ENCODE measurements around the gene SNTG2.
A peak's percentile ranks its signal among the peaks of the same experiment; 100 is the strongest.
"Not testable (repeated sequence)": the region's sequence is repeated elsewhere in the genome, so short reads cannot be mapped to it uniquely, and the experiment has no call there.

Gene SNTG2

GRCh38 chr2:1227274-1227900, 276.7 kb downstream of the SNTG2 start:
- H3K27ac Mint-ChIP-seq = no peak overlapping the region
- no peaks in the 10 kb centered on the region for H3K27me3 Mint-ChIP-seq
- no peak for ATAC-seq
- no peaks in the 10 kb centered on the region for H3K36me3 Mint-ChIP-seq
- H3K4me1 Mint-ChIP-seq = no peaks in the 10 kb centered on the region
- H3K4me3 Mint-ChIP-seq = no peak overlapping the region
- no peaks in the 10 kb centered on the region for H3K9me3 Mint-ChIP-seq

GRCh38 chr2:1229596-1229995, 278.9 kb downstream of the SNTG2 start:
- not testable (repeated sequence) for H3K4me1 Mint-ChIP-seq, H3K36me3 Mint-ChIP-seq, H3K9me3 Mint-ChIP-seq, H3K4me3 Mint-ChIP-seq, H3K27ac Mint-ChIP-seq, H3K27me3 Mint-ChIP-seq, ATAC-seq

DNA sequence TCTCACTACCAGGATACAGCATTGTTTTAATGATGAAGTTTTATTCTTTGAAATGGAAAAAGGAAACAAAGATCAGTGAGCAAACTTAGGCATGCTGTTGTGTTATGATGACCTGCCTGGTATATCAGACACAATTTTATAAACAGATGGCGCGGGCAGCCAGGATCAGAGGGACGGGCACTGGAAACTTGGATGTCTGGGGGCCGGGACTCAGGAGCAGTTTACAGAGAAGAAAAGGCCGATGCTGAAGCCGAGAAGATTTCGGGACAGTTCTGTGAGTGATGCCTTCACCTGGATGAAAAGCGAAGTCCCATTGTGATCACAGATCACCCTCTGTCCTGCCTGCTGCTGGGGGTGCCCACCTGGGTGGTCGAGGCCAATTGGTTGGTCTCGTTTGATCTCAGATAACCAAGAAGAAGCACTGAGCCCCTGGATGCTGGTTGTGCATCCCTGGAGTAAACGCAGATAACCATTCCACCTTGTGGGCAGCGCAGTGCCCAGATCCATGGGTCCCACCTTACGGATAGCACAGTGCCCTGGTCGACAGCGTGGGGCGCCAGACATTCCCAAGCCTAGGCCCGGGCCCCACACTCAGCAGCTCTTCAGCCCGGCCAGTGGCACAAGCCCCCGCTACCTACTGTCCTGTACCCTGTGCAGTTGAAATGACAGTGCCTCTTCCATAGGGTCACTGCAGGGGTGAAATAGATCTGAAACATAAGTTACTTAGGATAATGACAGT, 279.7 kb downstream of the SNTG2 start:
- H3K36me3 Mint-ChIP-seq = no peaks in the 10 kb centered on the region
- H3K27me3 Mint-ChIP-seq = no peaks in the 10 kb centered on the region
- no peaks in the 10 kb centered on the region for H3K9me3 Mint-ChIP-seq
- H3K27ac Mint-ChIP-seq = no peak overlapping the region
- ATAC-seq = no peak
- H3K4me3 Mint-ChIP-seq = no peak overlapping the region
- H3K4me1 Mint-ChIP-seq = no peaks in the 10 kb centered on the region

DNA sequence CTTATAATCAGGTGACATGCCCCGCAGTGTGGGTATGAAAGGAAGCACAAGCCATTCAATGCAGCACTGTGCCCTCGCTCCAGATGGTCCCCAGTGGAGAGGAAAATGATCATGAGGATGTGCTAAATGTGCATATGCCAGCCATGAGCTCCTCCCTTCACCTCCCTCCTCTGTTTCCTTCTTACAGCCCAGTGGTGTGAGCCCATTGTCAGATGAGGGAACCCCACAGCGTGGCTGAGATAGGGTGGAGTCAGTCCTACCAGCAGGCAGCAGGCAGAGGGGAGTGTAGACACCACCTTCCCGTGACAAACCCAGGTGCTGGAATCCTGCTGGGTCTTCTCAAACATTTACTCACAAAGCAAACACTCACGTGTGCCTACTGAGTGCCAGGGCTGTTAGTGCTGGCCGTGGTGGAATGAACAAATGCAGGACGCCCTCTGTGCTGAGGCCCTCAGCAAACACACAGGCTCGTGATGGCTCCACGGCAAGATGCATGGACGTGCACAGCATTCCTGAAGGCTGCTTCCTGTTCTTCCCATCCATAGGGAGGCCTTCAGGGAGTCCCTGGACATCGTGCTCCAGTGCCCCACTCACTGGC, 280.9 kb downstream of the SNTG2 start:
- no peaks in the 10 kb centered on the region for H3K27me3 Mint-ChIP-seq
- no peaks in the 10 kb centered on the region for H3K36me3 Mint-ChIP-seq

GRCh38 chr2:1233281-1233680, 282.6 kb downstream of the SNTG2 start:
- Mint-ChIP-seq H3K27ac (no peak overlapping the region), H3K36me3 (no peaks in the 10 kb centered on the region), H3K4me1 (no peaks in the 10 kb centered on the region), H3K4me3 (no peak overlapping the region), H3K9me3 (no peaks in the 10 kb centered on the region), H3K27me3 (peaks cover 7% of the 10 kb centered on the region)
- ATAC-seq = no peak

More for the DNA sequence above, 280.9 kb downstream of the SNTG2 start:
- H3K4me3 Mint-ChIP-seq = no peak overlapping the region
- ATAC-seq = peak; percentile 13
- H3K27ac Mint-ChIP-seq = no peak overlapping the region
- H3K9me3 Mint-ChIP-seq = no peaks in the 10 kb centered on the region
- H3K4me1 Mint-ChIP-seq = no peaks in the 10 kb centered on the region

DNA sequence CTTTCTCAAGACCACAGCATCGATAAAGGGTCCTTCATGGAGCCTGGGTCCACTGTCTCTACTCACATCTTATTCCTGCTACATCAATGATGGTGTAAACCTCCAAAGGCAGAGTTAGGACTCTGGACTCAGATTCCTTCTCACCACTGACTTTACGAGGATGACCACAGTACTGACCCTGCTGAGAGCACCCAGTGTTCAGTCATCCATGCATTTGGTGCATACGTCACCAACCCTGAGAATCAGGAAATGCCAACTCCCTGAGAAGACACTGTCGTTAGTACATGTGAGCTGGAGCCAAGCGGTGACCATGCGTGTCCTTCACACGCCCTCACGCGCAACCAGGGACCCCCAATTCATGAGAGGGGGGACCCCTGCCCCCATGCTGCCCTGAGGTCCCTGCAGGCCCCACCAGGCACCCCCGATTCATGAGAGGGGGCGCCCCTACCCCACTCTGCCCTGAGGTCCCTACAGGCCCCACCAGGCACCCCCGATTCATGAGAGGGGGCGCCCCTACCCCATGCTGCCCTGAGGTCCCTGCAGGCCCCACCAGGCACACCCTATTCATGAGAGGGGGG, 284.2 kb downstream of the SNTG2 start:
- H3K9me3 Mint-ChIP-seq = no peaks in the 10 kb centered on the region
- ATAC-seq = no peak
- H3K4me1 Mint-ChIP-seq = no peaks in the 10 kb centered on the region
- no peak overlapping the region for H3K27ac Mint-ChIP-seq
- no peak overlapping the region for H3K4me3 Mint-ChIP-seq
- no peaks in the 10 kb centered on the region for H3K36me3 Mint-ChIP-seq
- H3K27me3 Mint-ChIP-seq = peaks cover 7% of the 10 kb centered on the region

DNA sequence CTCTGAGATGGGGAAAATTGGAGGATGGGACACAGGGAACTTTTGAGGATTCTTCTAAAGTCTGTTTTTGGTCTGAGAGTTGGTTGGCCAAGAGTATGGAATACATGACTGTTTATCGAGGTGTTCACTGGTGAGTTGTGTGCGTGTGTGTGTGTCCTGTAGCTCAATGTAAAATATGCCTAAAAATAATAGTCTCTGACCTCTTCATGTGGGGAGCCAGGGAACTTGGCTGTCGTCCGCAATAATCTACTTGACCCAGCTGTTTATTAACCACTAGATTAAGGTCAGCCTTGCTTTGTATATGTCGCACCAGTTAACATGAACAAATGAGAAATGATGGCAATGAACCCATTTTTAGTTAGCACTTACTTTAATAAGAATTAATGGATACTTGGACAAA, 285.2 kb downstream of the SNTG2 start:
- H3K4me3 Mint-ChIP-seq = no peak overlapping the region
- peaks cover 7% of the 10 kb centered on the region for H3K27me3 Mint-ChIP-seq
- no peaks in the 10 kb centered on the region for H3K36me3 Mint-ChIP-seq
- H3K27ac Mint-ChIP-seq = no peak overlapping the region
- no peaks in the 10 kb centered on the region for H3K9me3 Mint-ChIP-seq
- H3K4me1 Mint-ChIP-seq = no peaks in the 10 kb centered on the region
- ATAC-seq = no peak

DNA sequence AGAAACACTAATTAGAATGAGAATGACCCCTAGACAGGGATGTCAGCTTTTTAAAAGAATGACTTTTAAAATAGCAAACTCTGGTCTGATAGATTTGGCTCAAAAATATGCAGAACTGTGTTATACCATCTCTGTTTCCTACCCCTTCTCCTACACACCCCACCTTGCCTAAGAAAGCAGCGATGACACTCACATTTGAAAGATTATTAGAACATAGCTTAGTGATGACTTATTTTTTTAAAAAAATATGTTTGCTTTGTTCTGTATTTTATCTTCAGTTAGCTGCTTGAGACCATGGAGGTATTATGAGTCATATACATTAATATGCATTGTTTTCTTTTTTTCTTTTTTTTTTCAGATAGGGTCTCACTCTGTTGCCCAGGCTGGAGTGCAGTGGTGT, 286.0 kb downstream of the SNTG2 start:
- Mint-ChIP-seq H3K4me1 (no peaks in the 10 kb centered on the region), H3K27me3 (peaks cover 7% of the 10 kb centered on the region)
- no peak for ATAC-seq

DNA sequence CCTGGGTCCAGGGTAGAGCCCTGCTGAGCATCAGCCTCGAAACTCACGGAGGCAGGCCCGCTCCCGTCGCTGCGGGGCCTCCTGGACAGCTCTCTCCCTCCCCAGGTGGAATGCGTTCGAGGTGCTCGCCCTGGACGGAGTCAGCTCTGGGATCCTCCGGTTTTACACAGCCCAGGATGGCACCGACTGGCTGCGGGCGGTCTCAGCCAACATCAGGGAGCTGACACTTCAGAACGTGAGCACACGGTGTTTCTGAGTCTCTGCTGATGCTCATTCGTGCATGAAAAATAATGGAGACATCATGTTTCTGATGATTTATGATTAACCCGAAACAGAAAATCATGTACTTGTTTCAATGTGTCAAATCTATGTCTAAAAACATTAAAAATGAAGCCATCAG, 287.1 kb downstream of the SNTG2 start:
- Mint-ChIP-seq H3K4me1 (no peaks in the 10 kb centered on the region), H3K9me3 (no peaks in the 10 kb centered on the region), H3K4me3 (no peak overlapping the region), H3K27ac (no peak overlapping the region), H3K36me3 (no peaks in the 10 kb centered on the region), H3K27me3 (peaks cover 7% of the 10 kb centered on the region)
- ATAC-seq = no peak

More for the DNA sequence above, 286.0 kb downstream of the SNTG2 start:
- Mint-ChIP-seq H3K9me3 (no peaks in the 10 kb centered on the region), H3K27ac (no peak overlapping the region), H3K36me3 (no peaks in the 10 kb centered on the region), H3K4me3 (no peak overlapping the region)

GRCh38 chr2:1238598-1239138, 288.0 kb downstream of the SNTG2 start:
- no peaks in the 10 kb centered on the region for H3K9me3 Mint-ChIP-seq
- H3K27me3 Mint-ChIP-seq = peaks cover 16% of the 10 kb centered on the region
- ATAC-seq = peak; percentile 25
- H3K27ac Mint-ChIP-seq = no peak overlapping the region
- H3K36me3 Mint-ChIP-seq = no peaks in the 10 kb centered on the region
- no peak overlapping the region for H3K4me3 Mint-ChIP-seq
- no peaks in the 10 kb centered on the region for H3K4me1 Mint-ChIP-seq

- ATAC-seq = no peak
- Mint-ChIP-seq H3K27me3 (peaks cover 16% of the 10 kb centered on the region), H3K36me3 (no peaks in the 10 kb centered on the region), H3K27ac (no peak overlapping the region), H3K9me3 (no peaks in the 10 kb centered on the region), H3K4me3 (no peak overlapping the region), H3K4me1 (no peaks in the 10 kb centered on the region)
These were observed 294.5 kb downstream of the SNTG2 start for GRCh38 chr2:1245193-1245592.

DNA sequence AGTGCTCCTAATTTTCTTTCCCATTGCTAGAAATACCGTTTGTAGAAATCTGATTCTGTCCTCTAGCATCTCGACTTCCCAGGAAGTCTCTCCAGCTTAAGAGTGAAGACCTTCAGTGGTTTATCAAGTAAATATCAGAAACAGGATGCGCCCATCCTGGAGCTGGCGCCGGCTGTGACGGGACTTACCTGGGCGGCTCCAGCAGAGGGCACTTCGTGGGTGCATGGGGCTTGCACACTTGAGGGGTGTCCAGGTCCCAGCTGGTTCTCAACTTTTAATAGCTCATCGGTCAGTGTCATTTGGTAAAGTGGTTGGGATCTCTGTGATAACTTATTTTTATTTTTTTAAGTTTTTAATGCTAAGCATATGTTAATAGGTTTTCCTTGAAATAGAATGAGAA, 295.6 kb downstream of the SNTG2 start:
- no peak overlapping the region for H3K4me3 Mint-ChIP-seq
- H3K36me3 Mint-ChIP-seq = no peaks in the 10 kb centered on the region
- no peak overlapping the region for H3K27ac Mint-ChIP-seq

DNA sequence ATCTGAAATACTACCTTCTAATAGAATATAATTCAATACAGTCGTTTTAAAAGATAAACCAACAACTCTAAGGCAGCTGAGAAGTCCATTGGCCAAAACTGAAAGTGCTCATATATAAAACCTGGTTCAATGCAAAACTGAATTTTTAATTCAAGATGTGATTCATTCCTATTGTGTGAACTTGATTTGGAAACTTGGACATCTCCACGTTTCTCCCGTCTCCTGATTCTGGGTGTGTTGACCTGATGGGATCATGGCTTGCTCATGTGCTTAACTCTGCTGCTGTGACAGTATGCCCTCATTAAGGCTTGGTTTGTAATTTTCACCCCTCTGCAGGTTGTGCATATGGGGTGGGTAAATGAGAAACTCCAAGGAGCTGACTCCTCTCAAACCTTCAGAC, 296.3 kb downstream of the SNTG2 start:
- H3K36me3 Mint-ChIP-seq = no peaks in the 10 kb centered on the region
- H3K4me3 Mint-ChIP-seq = no peak overlapping the region
- ATAC-seq = no peak
- H3K9me3 Mint-ChIP-seq = no peaks in the 10 kb centered on the region
- H3K27me3 Mint-ChIP-seq = peaks cover 16% of the 10 kb centered on the region
- no peak overlapping the region for H3K27ac Mint-ChIP-seq
- no peaks in the 10 kb centered on the region for H3K4me1 Mint-ChIP-seq

More for the DNA sequence above, 295.6 kb downstream of the SNTG2 start:
- no peak for ATAC-seq
- H3K9me3 Mint-ChIP-seq = no peaks in the 10 kb centered on the region
- peaks cover 16% of the 10 kb centered on the region for H3K27me3 Mint-ChIP-seq
- no peaks in the 10 kb centered on the region for H3K4me1 Mint-ChIP-seq

DNA sequence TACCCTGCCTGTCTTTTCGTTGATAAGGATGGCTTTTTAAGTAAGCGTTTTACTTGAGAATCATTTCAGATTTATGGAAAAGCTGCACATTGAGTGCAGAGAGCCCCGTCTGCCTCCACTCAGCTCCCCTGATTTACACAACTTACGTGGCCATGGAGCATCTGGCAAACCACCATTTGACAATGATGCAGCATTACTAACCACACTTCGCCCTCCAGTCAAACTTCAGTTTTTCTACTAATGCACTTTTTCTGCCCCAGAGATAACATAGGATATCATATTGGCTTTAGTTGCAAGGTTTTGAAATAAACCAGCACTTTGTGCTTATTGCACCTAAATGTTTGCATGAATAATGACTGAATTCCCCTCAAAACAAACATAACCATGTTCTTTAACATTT, 297.5 kb downstream of the SNTG2 start:
- Mint-ChIP-seq H3K9me3 (no peaks in the 10 kb centered on the region), H3K36me3 (no peaks in the 10 kb centered on the region), H3K4me1 (no peaks in the 10 kb centered on the region), H3K4me3 (no peak overlapping the region), H3K27ac (no peak overlapping the region), H3K27me3 (peaks cover 11% of the 10 kb centered on the region)
- no peak for ATAC-seq

- no peaks in the 10 kb centered on the region for H3K27me3 Mint-ChIP-seq
- H3K4me1 Mint-ChIP-seq = no peaks in the 10 kb centered on the region
- H3K36me3 Mint-ChIP-seq = no peaks in the 10 kb centered on the region
- H3K9me3 Mint-ChIP-seq = no peaks in the 10 kb centered on the region
- ATAC-seq = no peak
- no peak overlapping the region for H3K4me3 Mint-ChIP-seq
- H3K27ac Mint-ChIP-seq = no peak overlapping the region
These were observed 299.4 kb downstream of the SNTG2 start for GRCh38 chr2:1249897-1250687.
